Measurements from ENCODE around the gene IL17B.
"Not testable (repeated sequence)": the region's sequence is repeated elsewhere in the genome, so short reads cannot be mapped to it uniquely, and the experiment has no call there.

Gene IL17B

GRCh38 chr5:149402291-149402690 is 23.2 kb upstream of the IL17B start:
- DNase-seq (ENCODE audit: low read depth, low spot score): no peak

- no peak for DNase-seq (ENCODE audit: low read depth, low spot score)
Measured at GRCh38 chr5:149401051-149401450, 22.0 kb upstream of the IL17B start.

- DNase-seq (ENCODE audit: low read depth, low spot score): no peak
Measured at GRCh38 chr5:149400304-149400703, 21.2 kb upstream of the IL17B start.

- no peak for DNase-seq (ENCODE audit: low read depth, low spot score)
Measured at GRCh38 chr5:149399775-149400174, 20.7 kb upstream of the IL17B start.

- not testable (repeated sequence) for DNase-seq (ENCODE audit: low read depth, low spot score)
Measured at GRCh38 chr5:149398747-149399266, 19.7 kb upstream of the IL17B start.

GRCh38 chr5:149397530-149397929 is 18.4 kb upstream of the IL17B start:
- no peak for DNase-seq (ENCODE audit: low read depth, low spot score)

GRCh38 chr5:149394996-149395395 is 15.9 kb upstream of the IL17B start:
- DNase-seq (ENCODE audit: low read depth, low spot score): not testable (repeated sequence)

GRCh38 chr5:149392718-149393117 is 13.6 kb upstream of the IL17B start:
- no peak for DNase-seq (ENCODE audit: low read depth, low spot score)

GRCh38 chr5:149391524-149391923 is 12.4 kb upstream of the IL17B start:
- DNase-seq (ENCODE audit: low read depth, low spot score): no peak

GRCh38 chr5:149391076-149391475 is 12.0 kb upstream of the IL17B start:
- not testable (repeated sequence) for DNase-seq (ENCODE audit: low read depth, low spot score)

GRCh38 chr5:149389552-149390495 is 10.7 kb upstream of the IL17B start:
- no peak for DNase-seq (ENCODE audit: low read depth, low spot score)

- DNase-seq (ENCODE audit: low read depth, low spot score): no peak
Measured at GRCh38 chr5:149388498-149389190, 9.6 kb upstream of the IL17B start.

GRCh38 chr5:149387982-149388381 is 8.9 kb upstream of the IL17B start:
- DNase-seq (ENCODE audit: low read depth, low spot score): no peak

GRCh38 chr5:149387081-149387631 is 8.1 kb upstream of the IL17B start:
- DNase-seq (ENCODE audit: low read depth, low spot score): no peak

- no peak for DNase-seq (ENCODE audit: low read depth, low spot score)
Measured at GRCh38 chr5:149386166-149386565, 7.1 kb upstream of the IL17B start.

- no peak for DNase-seq (ENCODE audit: low read depth, low spot score)
Measured at GRCh38 chr5:149383399-149383798, 4.3 kb upstream of the IL17B start.

- no peak for DNase-seq (ENCODE audit: low read depth, low spot score)
Measured at GRCh38 chr5:149382517-149383220, 3.6 kb upstream of the IL17B start.

GRCh38 chr5:149381986-149382338 is 2.9 kb upstream of the IL17B start:
- no peak for DNase-seq (ENCODE audit: low read depth, low spot score)

GRCh38 chr5:149381261-149381985 is 2.3 kb upstream of the IL17B start:
- no peak for DNase-seq (ENCODE audit: low read depth, low spot score)

- no peak for DNase-seq (ENCODE audit: low read depth, low spot score)
Measured at GRCh38 chr5:149380466-149381121, 1.5 kb upstream of the IL17B start.

Data from iPS DF 19.7 (cell line).